Natural killer cell treated with Interleukin-12 subunit alpha and Interleukin-12 subunit beta and Interleukin-15 and Interleukin-18, amount 100 ng/mL, for 72 hours (primary cell): Measurements from ENCODE around the gene WDR75. TPM values are rescaled to one million over a fixed set of nuclear protein-coding genes. Genes with fewer than 3 reads are reported as not detected.

Experiments
- ATAC-seq, 2 donors: fragments of 150-1000 bp; cut with Tn5 transposase in 1 of 2; sonication (Bioruptor Pico), chemical (Tn5 transposase) in 1 of 2; 2 replicates each; pipeline ENCODE4 v1.10.0; 2021
- DNase-seq: peaks from one replicate; pipeline ENCODE4 v3.0.0; 2022; ENCODE audit warnings: low spot score
- H3K27ac Mint-ChIP-seq, 2 donors: 1 replicate in 1 of 2; 2 replicates in 1 of 2; pipeline ENCODE4 v1.8.0; 2022; ENCODE audit warnings: mixed read lengths in 2 of 2, mild to moderate bottlenecking in 1 of 2, moderate library complexity in 1 of 2
- H3K27me3 Mint-ChIP-seq, 2 donors: 1 replicate in 1 of 2; 2 replicates in 1 of 2; pipeline ENCODE4 v1.8.0; 2022; ENCODE audit warnings: mixed read lengths in 2 of 2
- H3K36me3 Mint-ChIP-seq: one replicate; pipeline ENCODE4 v1.8.0; 2022; ENCODE audit warnings: mixed read lengths
- H3K4me1 Mint-ChIP-seq, 2 donors: 1 replicate in 1 of 2; 2 replicates in 1 of 2; pipeline ENCODE4 v1.8.0; 2022; ENCODE audit warnings: low read depth in 2 of 2, mixed read lengths in 2 of 2, mild to moderate bottlenecking in 1 of 2
- H3K4me3 Mint-ChIP-seq: one replicate; pipeline ENCODE4 v1.8.0; 2022; ENCODE audit warnings: mixed read lengths
- H3K9me3 Mint-ChIP-seq: 2 replicates; pipeline ENCODE4 v1.8.0; 2022; ENCODE audit warnings: mixed read lengths
- total RNA-seq, 2 donors: library from RNA; stranded (reverse); gene quantifications; one replicate each; pipeline ENCODE4 v1.2.3, GENCODE V29; 2022

WDR75 gene
- total RNA-seq, 2 donors from 2014 or later = 45.1 to 55.6 TPM

DNA sequence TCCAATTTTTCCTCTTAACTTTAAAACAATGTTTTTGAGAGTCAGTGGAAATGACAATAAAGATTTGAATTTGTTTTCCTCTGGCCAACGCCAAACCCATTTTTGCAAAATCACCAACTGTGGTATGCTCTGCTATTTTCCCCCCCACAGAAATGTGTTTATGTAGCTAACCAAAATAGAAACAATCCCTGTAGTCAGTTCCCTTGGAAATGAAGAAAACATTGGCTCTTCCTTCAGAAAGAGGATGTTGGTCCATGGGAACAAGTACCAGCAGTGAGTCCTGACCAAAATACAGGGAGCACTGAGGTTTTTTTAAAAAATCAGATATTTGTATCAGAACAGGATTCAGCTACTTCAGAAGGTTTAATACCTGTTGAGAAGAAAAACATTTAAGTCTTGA is 74.0 kb downstream of the WDR75 start:
- H3K27ac Mint-ChIP-seq = no peak overlapping the region
- no peaks in the 10 kb centered on the region for H3K4me1 Mint-ChIP-seq
- no peak for DNase-seq
- no peaks in the 10 kb centered on the region for H3K9me3 Mint-ChIP-seq
- no peak for ATAC-seq
- H3K4me3 Mint-ChIP-seq = no peak overlapping the region
- H3K36me3 Mint-ChIP-seq = no peaks in the 10 kb centered on the region
- peaks cover 5 to 32% of the 10 kb centered on the region in 2 donors for H3K27me3 Mint-ChIP-seq

DNA sequence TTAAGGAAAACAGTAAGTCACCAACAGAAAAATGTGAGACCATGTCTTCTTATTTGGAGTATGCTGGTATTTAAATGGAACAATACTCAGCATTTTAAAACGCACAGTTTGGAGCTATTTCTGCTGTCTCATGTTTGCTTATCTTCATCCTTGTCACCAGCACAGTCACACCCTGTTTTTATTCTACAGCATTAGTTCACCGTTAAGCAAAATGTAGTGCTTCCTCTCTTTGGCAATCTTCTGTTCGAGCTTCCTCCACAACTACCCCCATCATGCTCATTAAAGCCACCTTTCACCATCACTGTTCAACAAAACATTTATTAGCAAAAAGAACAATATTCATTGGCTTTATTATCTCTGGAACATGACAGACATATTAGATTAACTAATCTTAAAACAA is 75.3 kb downstream of the WDR75 start:
- ATAC-seq (no peak), DNase-seq (no peak)
- no peak overlapping the region for H3K4me3 Mint-ChIP-seq
- H3K36me3 Mint-ChIP-seq = no peaks in the 10 kb centered on the region
- no peaks in the 10 kb centered on the region for H3K9me3 Mint-ChIP-seq
- no peak overlapping the region for H3K27ac Mint-ChIP-seq
- peaks cover 5 to 32% of the 10 kb centered on the region in 2 donors for H3K27me3 Mint-ChIP-seq
- H3K4me1 Mint-ChIP-seq = no peaks in the 10 kb centered on the region

DNA sequence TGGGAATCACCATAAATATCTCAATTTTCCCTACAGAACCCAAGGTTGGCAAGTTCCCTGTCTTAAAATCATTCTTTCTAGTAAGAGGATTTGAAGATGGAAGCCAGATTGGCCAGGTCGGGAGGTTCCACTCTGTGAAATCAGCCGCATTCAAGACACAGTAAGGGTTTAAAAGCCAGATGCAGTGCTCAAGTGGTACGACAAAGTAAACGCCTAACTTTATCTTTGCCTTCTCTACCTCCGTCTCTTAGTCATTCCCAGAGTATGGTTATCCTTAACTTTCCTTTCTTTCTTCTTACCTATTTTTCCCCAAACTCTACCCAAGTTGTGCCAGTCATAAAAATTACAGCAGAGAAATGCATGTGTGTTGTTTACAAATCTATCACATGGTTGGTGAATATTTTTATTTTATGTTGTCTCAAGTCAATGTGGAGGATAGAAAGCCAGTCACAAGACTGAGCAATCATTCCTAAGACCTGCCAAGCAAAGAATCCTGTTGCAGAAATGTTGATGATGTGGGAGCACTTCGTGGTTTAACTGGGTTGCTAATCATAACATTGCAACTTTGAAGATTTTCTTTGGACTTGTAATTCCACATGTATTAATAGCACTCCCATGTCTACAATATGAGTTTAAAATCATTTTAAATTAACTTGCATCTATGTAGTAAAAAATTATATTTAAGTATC is 76.7 kb downstream of the WDR75 start:
- peaks cover 5 to 31% of the 10 kb centered on the region in 2 donors for H3K27me3 Mint-ChIP-seq
- no peak for ATAC-seq
- H3K27ac Mint-ChIP-seq = no peak overlapping the region
- H3K9me3 Mint-ChIP-seq = no peaks in the 10 kb centered on the region
- H3K4me1 Mint-ChIP-seq = no peaks in the 10 kb centered on the region
- DNase-seq = no peak
- H3K4me3 Mint-ChIP-seq = no peak overlapping the region
- H3K36me3 Mint-ChIP-seq = no peaks in the 10 kb centered on the region

DNA sequence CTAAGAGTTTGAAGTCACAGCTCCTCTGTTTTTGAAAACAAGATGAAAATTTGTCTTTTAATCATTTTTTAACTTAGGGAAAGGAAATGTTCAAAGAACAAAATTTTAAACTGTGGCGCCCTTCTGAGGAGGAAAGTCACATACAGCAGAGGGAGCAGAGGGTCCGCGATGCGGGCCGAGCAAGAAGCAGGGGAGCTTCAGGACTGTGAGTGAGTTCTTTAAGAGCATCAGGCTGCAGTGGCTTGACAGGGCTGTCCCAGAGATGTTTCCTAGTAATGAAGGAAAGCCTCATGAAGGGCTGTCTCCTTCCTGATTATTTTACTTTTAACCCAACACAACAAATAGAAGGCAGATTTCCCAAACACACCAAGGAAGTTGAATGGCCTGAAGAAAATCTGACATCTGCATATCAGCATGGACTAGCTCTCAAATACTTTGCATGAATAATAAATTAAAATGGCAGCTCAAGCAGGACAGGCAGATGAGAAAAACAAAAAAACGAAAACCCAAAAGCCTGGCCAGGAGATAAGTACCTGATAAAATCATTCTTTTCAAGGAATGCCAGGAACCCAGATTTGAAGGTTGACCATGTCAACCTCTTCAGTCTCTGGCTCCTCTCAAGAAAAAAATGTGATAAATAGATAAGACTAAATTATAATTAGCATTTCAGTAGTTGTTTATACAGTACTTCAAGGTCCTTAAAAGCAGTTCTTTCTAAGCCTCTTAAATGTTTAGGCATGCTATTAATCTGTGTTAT is 78.5 kb downstream of the WDR75 start:
- H3K27ac Mint-ChIP-seq = no peak overlapping the region
- H3K36me3 Mint-ChIP-seq = no peaks in the 10 kb centered on the region
- no peaks in the 10 kb centered on the region for H3K4me1 Mint-ChIP-seq
- peaks cover 5 to 16% of the 10 kb centered on the region in 2 donors for H3K27me3 Mint-ChIP-seq
- no peak for ATAC-seq
- H3K4me3 Mint-ChIP-seq = no peak overlapping the region
- DNase-seq = no peak
- no peaks in the 10 kb centered on the region for H3K9me3 Mint-ChIP-seq

DNA sequence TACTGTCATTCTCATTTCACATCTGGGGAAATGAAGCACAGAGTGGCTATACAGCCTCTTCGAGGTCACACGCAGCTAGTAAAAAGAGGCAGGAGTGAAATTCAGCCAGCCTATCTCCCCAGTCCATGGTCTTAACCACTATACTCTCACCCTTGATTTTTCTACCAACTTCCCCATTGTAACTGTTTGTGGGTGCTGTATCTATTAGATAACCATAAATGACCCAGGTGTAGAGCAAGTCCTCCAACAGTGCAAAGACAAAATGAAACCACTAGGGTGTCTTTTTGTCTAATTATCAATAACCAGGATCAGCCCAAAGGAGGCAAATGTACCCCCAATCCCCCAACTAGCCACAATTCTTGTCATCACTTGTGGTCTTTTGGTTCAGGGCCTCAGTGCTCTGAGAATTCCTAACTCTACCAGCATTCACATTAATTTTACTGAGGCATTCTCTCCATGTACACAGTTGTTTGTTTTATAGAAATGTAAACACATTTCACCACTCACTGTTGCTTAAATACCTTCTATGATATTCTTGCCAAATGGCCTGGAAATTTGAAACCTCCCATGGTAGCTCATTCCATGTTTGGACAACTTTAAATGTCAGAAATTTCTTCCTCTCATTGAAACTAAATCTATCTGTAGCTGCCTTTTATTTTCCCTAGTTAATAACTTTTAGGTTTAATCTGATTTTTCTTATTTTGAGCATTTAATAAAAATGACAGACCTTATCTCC is 80.6 kb downstream of the WDR75 start:
- Mint-ChIP-seq H3K27ac (no peak overlapping the region), H3K27me3 (peaks cover 3 to 18% of the 10 kb centered on the region in 2 donors), H3K9me3 (no peaks in the 10 kb centered on the region), H3K4me1 (no peaks in the 10 kb centered on the region), H3K36me3 (no peaks in the 10 kb centered on the region), H3K4me3 (no peak overlapping the region)
- ATAC-seq = no peak
- DNase-seq = no peak

DNA sequence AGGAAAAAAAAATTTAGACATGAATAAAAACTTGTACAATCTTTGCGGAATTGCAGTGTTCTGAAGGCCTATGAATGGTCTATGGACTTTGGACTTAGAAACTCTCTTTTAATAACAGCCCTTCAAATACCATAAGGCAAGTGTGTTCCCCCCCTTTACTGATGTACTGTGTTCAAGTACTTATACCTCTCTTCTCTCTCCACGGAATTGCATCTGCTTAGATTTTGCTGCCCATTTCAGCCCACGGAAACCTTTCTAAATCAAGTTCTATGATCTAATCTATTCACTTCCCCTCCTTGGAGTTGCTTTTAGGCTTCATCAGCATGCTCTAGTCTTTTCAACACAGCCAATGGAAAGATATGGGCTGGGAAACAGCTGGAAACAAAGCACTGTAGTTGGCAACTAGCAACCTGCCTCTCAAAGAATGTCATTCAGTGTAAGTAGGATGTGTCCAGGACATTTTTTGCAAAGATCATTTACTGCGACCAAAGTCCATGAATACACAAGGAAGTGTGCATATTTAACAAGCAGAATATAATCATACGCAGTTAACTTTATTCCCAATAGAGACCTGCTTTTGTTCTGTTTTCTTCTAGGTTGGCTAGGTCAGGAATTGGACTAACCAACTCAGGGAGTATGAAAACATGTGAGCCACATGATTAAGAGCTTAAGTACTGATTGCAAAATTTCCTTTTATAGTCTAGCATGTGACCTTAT is 81.3 kb downstream of the WDR75 start:
- peaks cover 3 to 13% of the 10 kb centered on the region in 2 donors for H3K27me3 Mint-ChIP-seq
- H3K4me1 Mint-ChIP-seq = no peaks in the 10 kb centered on the region
- H3K36me3 Mint-ChIP-seq = no peaks in the 10 kb centered on the region
- H3K4me3 Mint-ChIP-seq = no peak overlapping the region
- DNase-seq (no peak), ATAC-seq (no peak)
- H3K27ac Mint-ChIP-seq = no peak overlapping the region
- no peaks in the 10 kb centered on the region for H3K9me3 Mint-ChIP-seq

DNA sequence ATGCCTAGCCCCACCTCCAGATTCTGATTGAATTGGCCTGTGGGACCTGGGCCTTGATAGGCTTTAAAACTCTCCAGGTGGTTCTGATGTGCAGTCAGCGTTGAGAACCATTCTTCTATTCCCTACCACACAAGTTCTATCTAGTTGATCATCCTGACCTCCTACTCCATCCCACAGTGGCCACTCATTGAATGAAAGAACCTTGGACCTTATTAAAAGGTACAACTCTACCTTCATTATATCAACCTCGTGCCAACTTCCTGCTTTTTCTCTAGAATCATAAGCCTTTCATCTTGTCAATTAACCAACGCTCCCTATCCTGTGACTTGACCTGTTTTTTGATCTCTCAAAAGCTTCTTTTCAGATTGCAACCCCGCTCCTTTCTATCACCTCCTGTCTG is 83.5 kb downstream of the WDR75 start:
- ATAC-seq (no peak), DNase-seq (no peak)
- Mint-ChIP-seq H3K9me3 (no peaks in the 10 kb centered on the region), H3K4me3 (no peak overlapping the region), H3K4me1 (no peaks in the 10 kb centered on the region), H3K36me3 (no peaks in the 10 kb centered on the region), H3K27me3 (peaks cover 2 to 16% of the 10 kb centered on the region in 2 donors), H3K27ac (no peak overlapping the region)

Other genes starting within 250 kb of the WDR75 start
- gene SLC40A1, start 139.3 kb downstream of the WDR75 start, total RNA-seq = under 1 TPM; 0.10 to 0.47 TPM
- gene ASNSD1, start 220.0 kb downstream of the WDR75 start, total RNA-seq = 10 to 100 TPM; 36.1 to 51.9 TPM
- 1 to 10 TPM; 4.4 to 7.7 TPM for gene ANKAR, start 233.2 kb downstream of the WDR75 start, total RNA-seq